HG03066 (cell line): ENCODE measurements around the gene P3H1.
"Not testable (repeated sequence)": the region's sequence is repeated elsewhere in the genome, so short reads cannot be mapped to it uniquely, and the experiment has no call there.

Experiments used
- ATAC-seq: cut with Tn5 transposase; IDR thresholded peaks from one replicate; pipeline ENCODE4 v1.9.1; 2021; ENCODE audit warnings: low read depth; ENCODE audit not compliant: unreplicated experiment

P3H1 gene

GRCh38 chr1:42774928-42775526, 8.2 kb upstream of the P3H1 start:
- ATAC-seq = no peak

- no peak for ATAC-seq
Measured at GRCh38 chr1:42773420-42773819, 6.6 kb upstream of the P3H1 start.

- no peak for ATAC-seq
Measured at GRCh38 chr1:42769811-42770210, 3.0 kb upstream of the P3H1 start.

- ATAC-seq = no peak
Measured at GRCh38 chr1:42768172-42768571, 1.3 kb upstream of the P3H1 start.

- ATAC-seq = peak; percentile 19
Measured at GRCh38 chr1:42767510-42768000, 727 bp upstream of the P3H1 start.

GRCh38 chr1:42765832-42766740, 742 bp downstream of the P3H1 start:
- ATAC-seq = peak; percentile 34

- ATAC-seq = no peak
Measured at GRCh38 chr1:42765269-42765668, 1.6 kb downstream of the P3H1 start.

GRCh38 chr1:42762269-42762668, 4.6 kb downstream of the P3H1 start:
- no peak for ATAC-seq

- ATAC-seq = no peak
Measured at GRCh38 chr1:42761567-42761966, 5.3 kb downstream of the P3H1 start.

GRCh38 chr1:42759114-42759513, 7.7 kb downstream of the P3H1 start:
- ATAC-seq = no peak

GRCh38 chr1:42758641-42759040, 8.2 kb downstream of the P3H1 start:
- ATAC-seq = no peak

GRCh38 chr1:42757892-42758275, 8.9 kb downstream of the P3H1 start:
- no peak for ATAC-seq

GRCh38 chr1:42756956-42757891, 9.6 kb downstream of the P3H1 start:
- ATAC-seq = no peak

GRCh38 chr1:42753070-42753469, 13.8 kb downstream of the P3H1 start:
- no peak for ATAC-seq

GRCh38 chr1:42752284-42752683, 14.5 kb downstream of the P3H1 start:
- no peak for ATAC-seq

GRCh38 chr1:42751511-42752070, 15.2 kb downstream of the P3H1 start:
- not testable (repeated sequence) for ATAC-seq

GRCh38 chr1:42750041-42750440, 16.8 kb downstream of the P3H1 start:
- no peak for ATAC-seq

GRCh38 chr1:42748461-42749410, 18.1 kb downstream of the P3H1 start:
- no peak for ATAC-seq

GRCh38 chr1:42748021-42748420, 18.8 kb downstream of the P3H1 start:
- no peak for ATAC-seq
